ENCODE data around the gene SYNE1. TPM values are rescaled to one million over a fixed set of nuclear protein-coding genes. Genes with fewer than 3 reads are reported as not detected.

Gene SYNE1
- total and polyA plus RNA-seq, 4 donors = 10.2 to 105 (median 24.5) TPM

DNA sequence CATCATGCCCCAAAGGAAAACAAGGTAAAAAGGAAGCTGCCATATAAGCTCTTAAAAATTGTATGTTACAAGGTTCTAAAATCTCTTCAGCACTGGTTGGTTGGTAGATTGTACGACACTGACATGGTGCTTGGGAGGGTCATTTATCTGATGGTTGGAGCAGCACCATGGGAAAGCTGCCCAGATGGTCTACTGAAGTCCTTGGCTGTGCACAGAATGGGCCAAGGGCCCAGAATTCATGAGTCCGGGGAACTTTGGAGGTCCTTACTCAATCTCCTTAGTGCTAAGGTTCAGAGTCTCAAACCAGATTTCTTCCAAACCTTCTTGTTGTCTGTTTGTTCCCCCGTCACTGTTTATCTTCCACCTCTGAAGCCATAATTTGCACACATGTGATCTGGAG lies 515.3 kb downstream of the SYNE1 start:
- no peak for TF ChIP-seq RXRA (IDR thresholded peaks at IDR 0.05)
- TF ChIP-seq GABPA (IDR thresholded peaks at IDR 0.05 in 1 of 2, conservative IDR thresholded peaks at IDR 0.05 in 1 of 2) = no peak
- TF ChIP-seq NR2F2 (IDR thresholded peaks at IDR 0.05) = no peak
- no peak for TF ChIP-seq YY1 (IDR thresholded peaks at IDR 0.05)
- TF ChIP-seq JUND (IDR thresholded peaks at IDR 0.05) = no peak
- TF ChIP-seq, protein P1, sequence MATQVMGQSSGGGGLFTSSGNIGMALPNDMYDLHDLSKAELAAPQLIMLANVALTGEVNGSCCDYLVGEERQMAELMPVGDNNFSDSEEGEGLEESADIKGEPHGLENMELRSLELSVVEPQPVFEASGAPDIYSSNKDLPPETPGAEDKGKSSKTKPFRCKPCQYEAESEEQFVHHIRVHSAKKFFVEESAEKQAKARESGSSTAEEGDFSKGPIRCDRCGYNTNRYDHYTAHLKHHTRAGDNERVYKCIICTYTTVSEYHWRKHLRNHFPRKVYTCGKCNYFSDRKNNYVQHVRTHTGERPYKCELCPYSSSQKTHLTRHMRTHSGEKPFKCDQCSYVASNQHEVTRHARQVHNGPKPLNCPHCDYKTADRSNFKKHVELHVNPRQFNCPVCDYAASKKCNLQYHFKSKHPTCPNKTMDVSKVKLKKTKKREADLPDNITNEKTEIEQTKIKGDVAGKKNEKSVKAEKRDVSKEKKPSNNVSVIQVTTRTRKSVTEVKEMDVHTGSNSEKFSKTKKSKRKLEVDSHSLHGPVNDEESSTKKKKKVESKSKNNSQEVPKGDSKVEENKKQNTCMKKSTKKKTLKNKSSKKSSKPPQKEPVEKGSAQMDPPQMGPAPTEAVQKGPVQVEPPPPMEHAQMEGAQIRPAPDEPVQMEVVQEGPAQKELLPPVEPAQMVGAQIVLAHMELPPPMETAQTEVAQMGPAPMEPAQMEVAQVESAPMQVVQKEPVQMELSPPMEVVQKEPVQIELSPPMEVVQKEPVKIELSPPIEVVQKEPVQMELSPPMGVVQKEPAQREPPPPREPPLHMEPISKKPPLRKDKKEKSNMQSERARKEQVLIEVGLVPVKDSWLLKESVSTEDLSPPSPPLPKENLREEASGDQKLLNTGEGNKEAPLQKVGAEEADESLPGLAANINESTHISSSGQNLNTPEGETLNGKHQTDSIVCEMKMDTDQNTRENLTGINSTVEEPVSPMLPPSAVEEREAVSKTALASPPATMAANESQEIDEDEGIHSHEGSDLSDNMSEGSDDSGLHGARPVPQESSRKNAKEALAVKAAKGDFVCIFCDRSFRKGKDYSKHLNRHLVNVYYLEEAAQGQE (IDR thresholded peaks at IDR 0.05) = no peak
- 48% methylated on average over 3 of the region's 3 CpGs for WGBS
- Histone ChIP-seq H3K27me3 (ENCODE audit: control insufficient read depth in 4 of 4, insufficient read depth in 4 of 4, low read length in 3 of 4) (no peaks in the 10 kb centered on the region), H3K4me1 (ENCODE audit: control insufficient read depth in 4 of 4, insufficient read depth in 4 of 4, low read length in 3 of 4) (peaks cover 0 to 7% (median 3%) of the 10 kb centered on the region in 4 donors), H3K36me3 (ENCODE audit: control insufficient read depth in 4 of 4, insufficient read depth in 3 of 4, low read depth in 1 of 4, low read length in 3 of 4) (peaks cover 3 to 39% (median 18%) of the 10 kb centered on the region in 4 donors), H3K4me3 (ENCODE audit: low read depth in 1 of 3, low read length in 3 of 3) (no peak overlapping the region), H3K9ac (ENCODE audit: low read depth in 1 of 2, low read length in 2 of 2) (no peak overlapping the region), H3K27ac (ENCODE audit: low read depth in 1 of 2, low read length in 2 of 2) (no peak overlapping the region), H3K9me3 (ENCODE audit: control insufficient read depth in 4 of 4, low read length in 3 of 4) (no peaks in the 10 kb centered on the region)
- no peak for DNase-seq (ENCODE audit: low spot score)

DNA sequence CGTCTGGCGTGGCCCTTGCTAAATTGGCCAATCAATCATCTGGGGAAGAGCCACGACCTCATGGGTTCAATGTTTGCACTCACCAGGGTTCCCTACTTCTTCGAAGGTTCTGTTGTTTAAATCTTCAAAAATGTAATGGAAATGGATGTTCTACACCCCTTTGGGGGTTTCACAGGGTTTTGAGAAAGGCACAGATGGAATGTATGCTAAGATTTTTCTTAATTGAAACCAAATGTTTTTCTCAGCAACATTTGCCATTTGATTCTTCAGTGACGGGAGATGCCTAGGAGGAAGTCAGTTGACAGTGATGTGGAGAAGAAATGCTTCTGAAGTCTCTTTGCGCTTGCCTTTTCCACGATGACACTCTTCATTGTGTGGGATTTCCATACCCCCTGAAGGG lies 517.3 kb downstream of the SYNE1 start:
- Histone ChIP-seq H3K36me3 (ENCODE audit: control insufficient read depth in 4 of 4, insufficient read depth in 3 of 4, low read depth in 1 of 4, low read length in 3 of 4) (peaks cover 3 to 38% (median 18%) of the 10 kb centered on the region in 4 donors), H3K4me3 (ENCODE audit: low read depth in 1 of 3, low read length in 3 of 3) (no peak overlapping the region), H3K9ac (ENCODE audit: low read depth in 1 of 2, low read length in 2 of 2) (no peak overlapping the region), H3K4me1 (ENCODE audit: control insufficient read depth in 4 of 4, insufficient read depth in 4 of 4, low read length in 3 of 4) (no peaks in the 10 kb centered on the region), H3K9me3 (ENCODE audit: control insufficient read depth in 4 of 4, low read length in 3 of 4) (no peaks in the 10 kb centered on the region), H3K27ac (ENCODE audit: low read depth in 1 of 2, low read length in 2 of 2) (no peak overlapping the region), H3K27me3 (ENCODE audit: control insufficient read depth in 4 of 4, insufficient read depth in 4 of 4, low read length in 3 of 4) (no peaks in the 10 kb centered on the region)
- DNase-seq (ENCODE audit: low spot score) = no peak
- TF ChIP-seq YY1 (IDR thresholded peaks at IDR 0.05) = no peak
- 79% methylated on average over 7 of the region's 7 CpGs for WGBS

DNA sequence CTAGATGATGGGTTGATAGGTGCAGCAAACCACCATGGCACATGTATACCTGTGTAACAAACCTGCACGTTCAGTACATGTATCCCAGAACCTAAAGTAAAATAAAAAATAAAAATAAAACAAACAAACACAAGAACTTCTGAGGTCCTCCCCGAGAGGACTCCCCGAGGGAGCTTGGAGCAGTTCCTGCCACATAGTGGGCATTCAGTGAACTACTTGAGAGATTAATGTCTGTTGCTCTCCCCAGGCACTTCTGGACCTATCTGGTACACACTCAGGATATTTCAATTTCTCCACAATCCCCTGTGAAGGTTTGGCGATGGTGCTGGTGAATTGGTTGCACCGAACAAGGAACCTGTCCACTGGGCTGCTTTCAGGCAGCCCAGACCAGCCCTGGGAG lies 518.5 kb downstream of the SYNE1 start:
- TF ChIP-seq, protein P2, sequence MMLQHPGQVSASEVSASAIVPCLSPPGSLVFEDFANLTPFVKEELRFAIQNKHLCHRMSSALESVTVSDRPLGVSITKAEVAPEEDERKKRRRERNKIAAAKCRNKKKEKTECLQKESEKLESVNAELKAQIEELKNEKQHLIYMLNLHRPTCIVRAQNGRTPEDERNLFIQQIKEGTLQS (IDR thresholded peaks at IDR 0.05) = no peak
- TF ChIP-seq NR2F2 (IDR thresholded peaks at IDR 0.05) (no peak), RAD21 (IDR thresholded peaks at IDR 0.05) (peak in 1 of 2 donors; percentile 23), SP1 (IDR thresholded peaks at IDR 0.05) (no peak), GABPA (IDR thresholded peaks at IDR 0.05 in 1 of 2, conservative IDR thresholded peaks at IDR 0.05 in 1 of 2) (no peak)
- H3K4me3 ChIP-seq (ENCODE audit: low read depth in 1 of 3, low read length in 3 of 3) = no peak overlapping the region
- 93% methylated on average over 5 of the region's 5 CpGs for WGBS
- no peaks in the 10 kb centered on the region for H3K9me3 ChIP-seq (ENCODE audit: control insufficient read depth in 4 of 4, low read length in 3 of 4)
- H3K27me3 ChIP-seq (ENCODE audit: control insufficient read depth in 4 of 4, insufficient read depth in 4 of 4, low read length in 3 of 4) = no peaks in the 10 kb centered on the region
- H3K36me3 ChIP-seq (ENCODE audit: control insufficient read depth in 4 of 4, insufficient read depth in 3 of 4, low read depth in 1 of 4, low read length in 3 of 4) = peaks cover 3 to 37% (median 18%) of the 10 kb centered on the region in 4 donors
- no peak overlapping the region for H3K9ac ChIP-seq (ENCODE audit: low read depth in 1 of 2, low read length in 2 of 2)
- H3K27ac ChIP-seq (ENCODE audit: low read depth in 1 of 2, low read length in 2 of 2) = no peak overlapping the region
- no peaks in the 10 kb centered on the region for H3K4me1 ChIP-seq (ENCODE audit: control insufficient read depth in 4 of 4, insufficient read depth in 4 of 4, low read length in 3 of 4)
- DNase-seq (ENCODE audit: low spot score) = no peak

DNA sequence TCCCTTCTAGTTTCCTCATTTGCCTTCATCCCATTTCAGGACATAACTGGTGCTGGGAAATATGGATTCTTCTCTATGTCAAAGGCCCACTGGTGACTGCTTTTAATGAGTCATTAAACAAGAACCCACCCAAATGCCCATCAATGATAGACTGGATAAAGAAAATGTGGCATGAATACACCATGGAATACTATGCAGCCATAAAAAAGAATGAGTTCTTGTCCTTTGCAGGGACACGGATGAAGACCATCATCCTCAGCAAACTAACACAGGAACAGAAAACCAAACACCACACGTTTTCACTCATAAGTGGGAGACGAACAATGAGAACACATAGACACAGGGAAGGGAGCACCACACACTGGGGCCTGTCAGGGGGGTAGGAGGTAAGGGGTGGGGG lies 518.9 kb downstream of the SYNE1 start:
- no peaks in the 10 kb centered on the region for H3K4me1 ChIP-seq (ENCODE audit: control insufficient read depth in 4 of 4, insufficient read depth in 4 of 4, low read length in 3 of 4)
- no peak for DNase-seq (ENCODE audit: low spot score)

More for the DNA sequence above, 518.9 kb downstream of the SYNE1 start:
- no peak for TF ChIP-seq FOXA2 (IDR thresholded peaks at IDR 0.05)
- TF ChIP-seq RAD21 (IDR thresholded peaks at IDR 0.05) = no peak
- TF ChIP-seq, protein P1 (IDR thresholded peaks at IDR 0.05) = no peak
- TF ChIP-seq NR2F2 (IDR thresholded peaks at IDR 0.05) = no peak
- H3K27me3 ChIP-seq (ENCODE audit: control insufficient read depth in 4 of 4, insufficient read depth in 4 of 4, low read length in 3 of 4) = no peaks in the 10 kb centered on the region
- no peak overlapping the region for H3K4me3 ChIP-seq (ENCODE audit: low read depth in 1 of 3, low read length in 3 of 3)
- H3K9me3 ChIP-seq (ENCODE audit: control insufficient read depth in 4 of 4, low read length in 3 of 4) = no peaks in the 10 kb centered on the region
- H3K27ac ChIP-seq (ENCODE audit: low read depth in 1 of 2, low read length in 2 of 2) = no peak overlapping the region
- H3K9ac ChIP-seq (ENCODE audit: low read depth in 1 of 2, low read length in 2 of 2) = no peak overlapping the region
- H3K36me3 ChIP-seq (ENCODE audit: control insufficient read depth in 4 of 4, insufficient read depth in 3 of 4, low read depth in 1 of 4, low read length in 3 of 4) = peaks cover 3 to 35% (median 18%) of the 10 kb centered on the region in 4 donors
- WGBS = 96% methylated on average over 3 of the region's 3 CpGs
